GM18907 (cell line): ENCODE measurements around the gene RAD21L1.
"Not testable (repeated sequence)": the region's sequence is repeated elsewhere in the genome, so short reads cannot be mapped to it uniquely, and the experiment has no call there.

Experiments used
- ATAC-seq: cut with Tn5 transposase; IDR thresholded peaks from one replicate; pipeline ENCODE4 v1.9.1; 2021; ENCODE audit warnings: mild to moderate bottlenecking, moderate library complexity; ENCODE audit not compliant: unreplicated experiment

RAD21L1 gene

GRCh38 chr20:1224205-1224890 lies 1.5 kb upstream of the RAD21L1 start:
- ATAC-seq, result no peak

DNA sequence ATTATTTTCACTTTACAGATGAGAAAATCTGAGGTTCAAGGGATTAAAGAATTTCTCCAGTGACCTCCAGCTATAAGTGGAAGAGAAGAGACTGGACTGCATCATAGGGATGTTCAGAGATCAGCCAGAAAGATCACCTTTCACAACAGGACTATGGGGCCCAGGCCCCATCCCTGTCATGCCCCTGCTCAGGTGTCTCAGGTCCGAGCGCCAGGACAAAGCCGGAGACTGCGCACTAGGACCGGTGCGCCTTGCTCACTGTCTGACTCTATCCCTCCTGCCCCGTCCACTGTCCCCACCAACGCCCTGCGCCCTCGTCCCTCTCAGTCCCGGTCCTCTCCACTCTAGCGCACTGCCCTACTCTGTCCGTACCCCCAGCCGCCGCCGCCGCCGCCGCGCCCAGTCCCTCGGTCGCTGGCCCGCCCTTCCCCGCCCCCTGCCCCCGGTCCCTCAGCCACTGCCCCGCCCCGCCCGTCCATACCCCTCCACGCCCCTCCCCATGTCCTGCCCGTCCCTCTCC lies 521 bp upstream of the RAD21L1 start:
- ATAC-seq, result no peak

- no peak for ATAC-seq
These were observed 3.7 kb downstream of the RAD21L1 start for GRCh38 chr20:1229541-1229940.

GRCh38 chr20:1232286-1233111 lies 6.7 kb downstream of the RAD21L1 start:
- ATAC-seq, result peak; percentile 50

GRCh38 chr20:1240549-1240948 lies 14.7 kb downstream of the RAD21L1 start:
- no peak for ATAC-seq

- no peak for ATAC-seq
These were observed 15.6 kb downstream of the RAD21L1 start for GRCh38 chr20:1241456-1241855.

DNA sequence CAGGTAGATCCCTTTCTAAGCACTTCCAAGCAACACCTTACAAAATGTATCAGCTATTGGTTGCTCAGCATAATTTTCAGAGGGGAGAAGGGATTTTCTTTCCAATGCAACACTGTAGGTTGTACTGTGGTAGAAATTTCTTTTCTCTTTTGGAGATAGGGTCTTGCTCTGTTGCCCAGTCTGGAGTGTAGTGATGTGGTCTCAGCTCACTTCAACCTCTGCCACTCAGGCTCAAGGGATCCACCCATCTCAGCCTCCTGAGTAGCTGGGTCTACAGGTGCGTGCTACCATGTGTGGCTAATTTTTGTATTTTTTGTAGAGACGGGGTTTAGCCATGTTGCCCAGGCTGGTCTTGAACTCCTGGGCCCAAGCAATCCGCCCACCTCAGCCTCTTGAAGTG lies 16.3 kb downstream of the RAD21L1 start:
- ATAC-seq, result no peak

- ATAC-seq, result no peak
These were observed 16.7 kb downstream of the RAD21L1 start for GRCh38 chr20:1242530-1242929.

- no peak for ATAC-seq
These were observed 19.7 kb downstream of the RAD21L1 start for GRCh38 chr20:1245578-1245977.

DNA sequence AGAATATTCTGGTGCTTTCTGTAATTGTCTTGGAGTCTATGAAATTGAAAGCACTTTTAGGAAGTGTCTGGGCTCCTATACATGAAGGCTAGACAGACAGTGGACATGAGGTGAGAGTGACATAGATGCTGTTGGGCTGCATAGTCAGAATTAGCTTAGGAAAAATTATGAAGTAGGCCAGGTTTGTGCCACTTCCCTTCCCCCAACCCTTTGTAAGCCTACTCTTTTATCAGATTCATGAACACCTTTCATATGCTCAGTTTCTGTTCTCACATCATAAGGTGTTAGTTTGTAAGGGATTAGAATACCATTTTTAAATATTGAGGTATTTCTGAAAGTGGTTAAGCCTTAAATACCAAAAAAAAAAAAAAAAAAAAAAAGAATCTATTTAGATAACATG lies 21.8 kb downstream of the RAD21L1 start:
- no peak for ATAC-seq

DNA sequence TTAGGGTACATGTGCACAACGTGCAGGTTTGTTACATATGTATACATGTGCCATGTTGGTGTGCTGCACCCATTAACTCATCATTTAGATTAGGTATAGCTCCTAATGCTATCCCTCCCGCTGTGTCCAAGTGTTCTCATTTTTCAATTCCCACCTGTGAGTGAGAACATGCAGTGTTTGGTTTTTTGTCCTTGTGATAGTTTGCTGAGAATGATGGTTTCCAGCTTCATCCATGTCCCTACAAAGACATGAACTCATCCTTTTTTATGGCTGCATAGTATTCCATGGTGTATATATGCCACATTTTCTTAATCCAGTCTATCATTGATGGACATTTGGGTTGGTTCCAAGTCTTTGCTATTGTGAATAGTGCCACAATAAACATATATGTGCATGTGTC lies 24.4 kb downstream of the RAD21L1 start:
- ATAC-seq, result not testable (repeated sequence)

GRCh38 chr20:1252416-1252815 lies 26.6 kb downstream of the RAD21L1 start:
- ATAC-seq, result no peak

- ATAC-seq, result no peak
These were observed 28.4 kb downstream of the RAD21L1 start for GRCh38 chr20:1254254-1254653.

- ATAC-seq, result no peak
These were observed 29.8 kb downstream of the RAD21L1 start for GRCh38 chr20:1255675-1256074.

GRCh38 chr20:1263853-1264252 lies 38.0 kb downstream of the RAD21L1 start:
- no peak for ATAC-seq

- no peak for ATAC-seq
These were observed 38.9 kb downstream of the RAD21L1 start for GRCh38 chr20:1264727-1265126.

DNA sequence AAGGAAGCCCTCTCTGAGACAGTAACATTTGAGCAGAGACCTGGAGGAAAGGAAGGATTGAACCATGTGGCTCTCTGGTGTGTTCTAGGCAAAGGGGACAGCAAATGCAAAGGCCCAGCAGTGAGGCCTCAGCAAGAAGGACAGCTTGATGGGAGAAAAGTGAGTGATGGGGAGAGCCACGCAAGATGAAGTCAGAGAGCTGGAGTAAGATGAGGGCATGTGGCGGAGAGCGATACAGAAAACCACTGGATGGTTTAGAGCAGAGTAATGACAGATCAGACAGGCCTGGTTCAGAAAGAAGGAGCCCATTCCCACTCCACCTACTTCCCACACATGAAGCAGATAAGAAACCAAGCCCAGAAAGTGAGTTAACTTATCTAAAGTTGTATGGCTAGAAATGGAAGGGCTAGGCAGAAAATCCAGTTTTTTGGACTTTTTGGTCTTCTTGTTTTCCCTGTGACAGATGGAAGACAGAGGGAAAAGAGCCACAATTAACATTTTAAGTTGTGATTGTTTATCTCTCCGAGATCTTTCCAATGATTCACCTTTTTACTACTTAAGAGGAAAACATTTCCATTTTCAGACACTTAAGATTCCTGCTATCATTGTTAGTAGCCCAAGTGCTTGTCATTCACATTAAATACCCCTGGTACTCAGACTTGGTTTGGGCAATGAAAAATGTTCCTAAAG lies 39.5 kb downstream of the RAD21L1 start:
- no peak for ATAC-seq

DNA sequence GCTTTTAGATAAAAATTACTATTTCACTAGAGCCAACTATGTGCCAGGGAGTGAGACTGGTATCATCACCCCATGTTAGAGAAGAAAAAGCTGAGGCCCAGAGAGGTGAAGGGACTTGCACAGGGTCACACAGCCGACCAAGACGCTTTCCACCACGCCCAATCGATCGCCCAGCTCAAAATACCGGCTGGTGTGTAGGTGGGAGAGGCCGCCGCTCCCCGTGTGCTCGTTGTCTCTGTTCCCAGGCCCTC lies 40.0 kb downstream of the RAD21L1 start:
- ATAC-seq, result no peak

DNA sequence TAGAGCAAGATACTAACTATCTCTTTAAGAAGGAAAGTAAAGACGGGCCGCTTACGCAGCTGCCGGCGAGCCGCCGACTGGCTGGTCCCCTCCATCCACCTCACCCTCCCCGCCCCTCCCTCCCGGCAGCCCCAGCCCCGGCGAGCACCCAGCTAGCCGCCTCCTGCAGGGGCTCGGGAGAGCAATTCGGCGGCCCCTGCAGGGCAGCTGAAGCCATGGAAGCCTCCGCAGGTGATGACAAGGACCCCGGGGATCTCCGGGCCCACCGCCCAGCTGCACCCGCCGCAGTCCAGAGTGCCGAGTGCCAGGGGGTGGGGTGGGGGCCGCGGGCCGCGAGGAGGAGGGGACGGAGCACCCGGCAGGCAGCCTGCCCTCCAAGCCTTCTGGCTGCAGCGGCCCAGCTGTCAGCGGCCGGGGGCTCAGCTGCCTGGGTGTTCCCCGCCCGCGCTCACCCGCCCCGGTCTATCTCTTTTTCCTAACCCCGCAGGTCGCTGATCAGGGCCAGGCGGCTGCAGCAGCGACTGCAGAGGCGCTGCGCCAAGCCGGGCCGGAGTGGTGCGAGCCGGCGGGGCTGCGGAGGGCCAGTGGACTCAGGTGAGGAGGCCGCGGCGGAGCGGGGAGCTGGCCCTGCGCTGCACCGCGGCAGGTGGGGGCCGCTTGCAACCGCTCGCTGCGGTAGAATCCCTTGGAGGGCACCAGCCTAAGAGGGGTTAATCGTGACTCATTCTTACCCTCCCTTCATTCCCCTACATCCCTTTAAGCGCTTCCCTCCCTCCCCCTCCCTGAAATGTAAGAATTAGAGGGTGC lies 40.5 kb downstream of the RAD21L1 start, which contains the start of gene SNPH:
TSS of gene SNPH (plus strand) at position 128 of the 807 bp plus-strand sequence. CDS start 29,946 bp downstream, outside the sequence.
- peak; percentile 74 for ATAC-seq

DNA sequence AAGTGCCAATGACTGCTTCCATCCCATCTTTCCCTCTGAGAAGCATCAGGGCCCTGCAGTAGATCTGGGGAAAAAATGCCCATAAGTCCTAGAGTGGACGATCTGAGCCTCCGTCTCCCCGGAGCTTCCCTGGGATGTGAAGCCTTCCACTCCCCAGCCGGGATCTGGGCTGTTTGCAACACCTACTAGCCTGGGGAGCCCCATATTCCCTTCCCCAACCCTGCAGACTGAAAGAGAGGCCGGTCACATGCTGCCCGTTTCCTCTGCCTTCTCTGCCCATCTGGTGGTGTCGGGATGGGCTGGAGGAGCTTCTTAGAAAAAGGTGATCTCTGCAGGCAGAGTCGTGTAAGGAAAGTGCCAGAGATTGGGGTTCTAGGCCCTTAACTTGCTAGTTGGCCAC lies 41.3 kb downstream of the RAD21L1 start:
- no peak for ATAC-seq

GRCh38 chr20:1267809-1268374 lies 42.0 kb downstream of the RAD21L1 start:
- no peak for ATAC-seq
